ENCODE data around the gene KCNH1. TPM values are rescaled to one million over a fixed set of nuclear protein-coding genes. Genes with fewer than 3 reads are reported as not detected.
A peak's percentile ranks its signal among the peaks of the same experiment; 100 is the strongest.

KCNH1 gene
- total RNA-seq, 1 experiment from 2014 or later, result 7.5 TPM

DNA sequence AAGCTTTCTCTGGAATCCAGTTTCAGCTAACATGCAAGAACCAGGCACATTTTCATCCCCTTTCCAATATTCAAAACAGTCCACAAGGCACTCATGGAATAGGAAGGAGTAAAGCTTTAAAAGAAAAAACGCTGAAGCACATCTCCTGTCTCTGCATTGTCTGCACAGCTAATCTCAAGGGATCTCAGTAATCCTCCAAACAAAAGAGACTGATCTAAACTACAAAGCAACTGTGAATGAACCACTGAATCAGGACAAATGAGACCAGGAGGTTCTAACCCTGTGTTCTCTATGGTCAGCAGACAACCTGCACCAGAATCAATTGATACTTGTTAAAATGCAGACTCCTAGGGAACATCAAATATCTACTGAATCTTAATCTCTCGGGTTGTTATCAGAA, 406.2 kb downstream of the KCNH1 start:
- DNase-seq (ENCODE audit: low read depth), result no peak

DNA sequence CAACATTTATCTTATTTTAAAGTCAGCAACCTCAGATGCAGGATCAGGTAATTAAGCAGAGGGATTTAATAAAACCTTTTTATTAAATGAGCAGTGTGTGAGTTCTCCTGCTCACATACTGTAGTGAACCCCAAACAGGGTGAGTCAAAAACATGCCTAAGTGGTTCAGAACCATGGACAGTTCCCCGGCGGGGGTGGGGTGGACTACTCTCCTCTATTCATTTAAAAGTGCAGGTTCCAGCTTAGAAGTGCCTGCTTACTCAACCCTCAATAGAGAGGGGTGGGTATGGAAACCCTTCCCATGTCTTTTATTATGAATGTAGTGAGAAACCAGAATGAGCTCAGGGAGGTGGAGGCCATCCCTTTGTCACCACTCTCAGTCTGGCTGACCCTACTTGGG, 407.3 kb downstream of the KCNH1 start:
- DNase-seq (ENCODE audit: low read depth), result peak; percentile 51

- no peak for DNase-seq (ENCODE audit: low read depth)
Observed at GRCh38 chr1:210724768-210725167, 409.2 kb downstream of the KCNH1 start.

- DNase-seq (ENCODE audit: low read depth), result no peak
Observed at GRCh38 chr1:210723646-210724045, 410.3 kb downstream of the KCNH1 start.

DNA sequence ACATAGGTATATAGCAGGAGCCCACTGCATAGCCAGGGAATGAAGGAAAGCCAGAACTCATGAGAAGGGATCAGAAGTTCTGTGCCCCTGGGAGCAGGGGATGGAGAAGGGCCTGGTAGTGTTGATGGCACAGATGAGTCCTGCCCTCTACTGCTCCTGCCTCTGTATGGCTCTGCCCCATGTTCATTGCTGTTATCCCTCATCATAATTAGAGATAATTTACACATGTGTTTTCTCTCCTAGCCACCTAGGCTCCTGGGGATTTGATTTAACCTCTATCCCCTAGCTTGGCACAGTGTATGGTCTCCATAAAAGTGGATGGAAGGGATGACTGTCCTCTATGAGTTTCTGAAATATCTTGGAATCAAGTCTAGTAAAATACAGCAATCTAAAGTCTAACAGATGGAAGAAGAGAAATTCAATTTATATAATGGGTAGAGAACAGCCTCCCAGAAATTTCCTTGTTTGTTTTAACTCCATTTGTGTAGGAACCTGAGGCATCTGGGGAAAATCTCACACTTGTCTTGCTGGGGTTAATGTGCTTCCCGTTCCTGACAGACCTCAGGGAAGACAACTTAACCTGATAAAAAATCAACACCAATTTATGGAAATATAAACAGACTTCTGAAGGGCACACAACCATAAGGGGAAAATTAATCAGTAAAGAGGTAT, 411.4 kb downstream of the KCNH1 start:
- no peak for DNase-seq (ENCODE audit: low read depth)

DNA sequence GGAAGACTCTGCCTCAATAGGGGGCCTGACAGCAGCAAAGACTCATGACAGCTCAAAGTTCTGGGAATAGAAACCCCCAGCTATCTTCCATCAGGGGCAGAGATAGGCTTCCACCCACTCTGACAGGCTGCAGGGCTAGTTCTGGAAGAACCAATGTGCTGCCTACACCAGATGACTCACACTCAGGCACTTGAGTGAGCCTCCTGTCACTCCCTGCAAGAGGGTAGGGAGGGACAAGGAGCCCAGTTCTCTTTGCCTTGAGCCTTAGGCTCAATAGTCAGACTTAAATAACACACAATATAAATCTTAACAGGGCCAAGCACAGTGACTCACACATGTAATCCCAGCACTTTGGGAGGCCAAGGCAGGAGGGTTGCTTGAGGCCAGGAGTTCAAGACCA, 418.9 kb downstream of the KCNH1 start:
- peak; percentile 11 for DNase-seq (ENCODE audit: low read depth)

DNA sequence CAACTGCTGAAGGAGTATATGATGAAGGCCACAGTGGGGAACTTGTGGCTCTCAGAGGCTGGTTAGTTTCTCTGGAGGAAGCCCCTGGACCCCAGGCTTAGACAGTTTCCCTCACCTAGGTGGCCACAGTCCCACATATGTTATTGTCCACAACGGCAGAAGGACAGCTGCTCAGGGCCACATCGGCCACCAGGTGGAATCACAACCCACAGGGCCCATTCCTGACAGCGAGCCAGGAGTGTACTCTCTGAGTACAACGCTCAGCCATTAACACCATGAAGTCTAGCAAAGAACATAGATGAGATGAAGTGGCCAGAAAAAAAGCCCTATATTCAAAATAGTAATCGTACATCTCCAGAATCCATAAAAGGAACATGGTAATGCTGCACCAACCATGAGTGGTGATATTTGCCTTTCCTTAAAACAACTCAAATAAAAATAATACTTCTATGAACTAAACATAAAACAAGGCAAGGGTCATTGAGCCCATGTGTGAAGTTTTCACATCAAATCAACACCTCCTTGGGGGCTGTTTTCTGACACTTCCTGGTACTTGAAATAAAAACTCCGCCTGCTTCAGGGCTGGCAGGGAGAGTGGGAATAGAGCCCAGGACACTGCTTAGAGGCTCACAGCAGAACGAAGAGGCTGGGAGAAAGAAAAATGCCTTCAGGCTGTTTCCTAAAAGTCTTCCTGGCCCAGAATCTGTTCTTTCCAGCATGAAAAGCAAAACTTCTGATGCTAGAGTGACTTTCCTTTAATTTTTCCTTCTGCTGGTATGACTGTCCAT, 421.9 kb downstream of the KCNH1 start:
- DNase-seq (ENCODE audit: low read depth), result no peak

DNA sequence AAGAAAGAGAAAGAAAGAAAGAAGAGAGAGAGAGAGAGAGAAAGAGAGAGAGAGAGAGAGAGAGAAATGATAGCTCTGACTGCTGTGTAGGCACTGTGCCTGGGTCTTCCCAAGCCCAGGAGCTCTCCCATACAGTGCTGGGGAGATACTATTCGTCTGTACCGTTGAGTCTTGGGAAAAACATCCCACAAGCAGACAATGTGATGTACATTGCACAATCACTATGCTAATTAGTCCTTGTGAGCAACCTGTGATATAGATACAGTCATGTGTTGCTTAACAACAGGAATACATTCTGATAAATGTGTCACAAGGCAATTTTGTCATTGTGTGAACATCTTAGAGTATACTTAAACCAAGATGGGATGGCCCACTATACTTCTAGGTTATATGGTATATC, 424.2 kb downstream of the KCNH1 start:
- DNase-seq (ENCODE audit: low read depth), result peak; percentile 19

- no peak for DNase-seq (ENCODE audit: low read depth)
Observed at GRCh38 chr1:210707300-210708240, 426.4 kb downstream of the KCNH1 start.

GRCh38 chr1:210706246-210706645, 427.7 kb downstream of the KCNH1 start:
- DNase-seq (ENCODE audit: low read depth), result no peak

DNA sequence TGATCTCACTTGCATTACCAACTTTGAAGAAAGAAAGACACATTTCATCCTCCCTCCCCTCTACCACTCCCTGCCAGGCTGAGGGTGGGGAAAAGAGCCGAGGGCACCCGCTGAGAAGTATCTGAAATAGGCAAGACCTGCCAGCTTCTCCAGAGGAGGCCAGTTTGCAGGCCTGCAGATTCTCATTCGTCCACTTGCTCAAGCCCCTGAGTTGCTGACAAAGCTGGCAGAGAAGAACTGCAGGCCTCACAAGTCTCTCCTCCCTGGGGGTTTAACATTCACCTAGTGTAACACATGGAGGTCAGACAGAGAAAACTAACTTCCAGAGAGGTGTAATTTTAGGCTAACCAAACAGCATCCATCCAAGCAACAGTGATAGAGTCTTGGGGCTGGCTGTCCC, 428.9 kb downstream of the KCNH1 start:
- no peak for DNase-seq (ENCODE audit: low read depth)

GRCh38 chr1:210703593-210703992, 430.4 kb downstream of the KCNH1 start:
- no peak for DNase-seq (ENCODE audit: low read depth)

GRCh38 chr1:210702506-210702905, 431.4 kb downstream of the KCNH1 start:
- DNase-seq (ENCODE audit: low read depth), result no peak

- no peak for DNase-seq (ENCODE audit: low read depth)
Observed at GRCh38 chr1:210700511-210700910, 433.4 kb downstream of the KCNH1 start.

DNA sequence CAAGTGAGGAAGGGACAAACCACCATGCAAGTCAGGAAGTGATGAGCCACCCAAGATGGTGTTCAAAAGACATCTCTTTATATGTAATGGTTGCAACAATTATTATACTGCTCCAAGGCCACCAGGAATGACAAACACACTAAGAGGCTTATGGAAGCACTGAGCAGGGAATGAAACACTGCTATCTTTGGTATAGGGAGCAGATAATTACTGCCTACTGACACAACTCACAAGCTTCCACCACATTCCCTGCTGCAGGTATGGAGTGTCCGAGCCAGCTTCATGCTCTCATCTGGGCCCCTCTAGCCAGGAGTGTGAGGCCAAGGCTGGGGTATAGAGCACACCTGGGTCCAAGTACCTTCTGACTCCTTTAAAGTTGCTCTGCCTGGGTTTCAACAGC, 433.9 kb downstream of the KCNH1 start:
- DNase-seq (ENCODE audit: low read depth), result no peak

DNA sequence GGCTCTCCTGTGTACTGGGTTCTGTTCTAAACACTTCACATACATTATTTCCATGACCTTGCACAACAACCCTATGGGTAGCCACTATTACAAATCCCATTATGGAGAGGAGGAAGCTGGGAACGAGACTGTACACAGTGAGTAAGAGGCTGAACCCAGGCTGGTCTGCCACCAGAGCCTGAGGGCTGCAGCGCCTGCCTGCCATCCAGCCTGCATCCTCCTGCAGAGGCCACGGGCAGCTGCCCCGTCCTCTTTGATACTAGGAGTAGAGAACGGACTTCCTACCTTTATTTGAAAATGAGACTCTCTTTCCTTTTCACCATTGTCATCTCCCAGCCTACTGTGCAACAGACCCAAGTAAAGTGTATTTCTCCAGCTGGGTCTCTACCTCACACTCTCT, 435.3 kb downstream of the KCNH1 start:
- DNase-seq (ENCODE audit: low read depth), result no peak

- no peak for DNase-seq (ENCODE audit: low read depth)
Observed at GRCh38 chr1:210697185-210697584, 436.8 kb downstream of the KCNH1 start.

DNA sequence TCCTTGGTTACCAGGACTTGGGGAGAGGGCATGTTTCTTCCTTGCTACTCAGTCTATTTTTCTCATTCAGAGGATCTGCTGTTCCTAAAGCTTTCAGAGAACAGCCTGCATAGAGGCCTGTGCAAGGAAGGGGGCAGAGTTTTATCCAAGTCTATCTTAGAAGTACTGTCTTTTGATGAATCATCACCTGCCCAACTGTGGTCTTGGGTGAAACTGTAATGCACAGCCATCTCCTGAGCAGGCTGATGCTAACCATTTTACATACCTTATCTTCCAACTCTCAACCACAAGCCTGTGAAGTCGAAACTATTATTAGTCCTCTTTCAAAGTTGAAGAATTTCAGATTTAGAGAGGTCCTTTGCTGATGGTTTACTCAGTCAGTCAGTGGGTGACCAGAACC, 437.2 kb downstream of the KCNH1 start:
- peak; percentile 27 for DNase-seq (ENCODE audit: low read depth)

DNA sequence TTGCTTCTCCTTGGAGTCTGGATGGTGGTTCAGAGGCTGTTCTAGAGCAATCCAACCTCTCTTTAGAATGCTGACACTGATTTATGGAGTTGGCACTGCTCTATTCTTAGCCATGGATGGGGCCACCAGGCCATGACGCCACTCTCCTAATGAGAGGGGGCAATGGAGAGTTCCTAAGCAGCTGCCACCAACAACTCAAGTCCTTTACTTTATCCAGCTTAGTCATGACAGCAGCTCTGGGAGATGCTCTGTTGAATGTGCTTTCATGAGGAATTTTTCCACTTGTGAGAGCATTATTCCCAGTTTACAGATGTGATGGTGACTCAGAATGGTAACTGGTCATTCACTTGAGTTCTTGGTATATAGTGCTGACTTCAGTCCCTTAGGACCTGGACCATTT, 438.9 kb downstream of the KCNH1 start:
- peak; percentile 82 for DNase-seq (ENCODE audit: low read depth)

DNA sequence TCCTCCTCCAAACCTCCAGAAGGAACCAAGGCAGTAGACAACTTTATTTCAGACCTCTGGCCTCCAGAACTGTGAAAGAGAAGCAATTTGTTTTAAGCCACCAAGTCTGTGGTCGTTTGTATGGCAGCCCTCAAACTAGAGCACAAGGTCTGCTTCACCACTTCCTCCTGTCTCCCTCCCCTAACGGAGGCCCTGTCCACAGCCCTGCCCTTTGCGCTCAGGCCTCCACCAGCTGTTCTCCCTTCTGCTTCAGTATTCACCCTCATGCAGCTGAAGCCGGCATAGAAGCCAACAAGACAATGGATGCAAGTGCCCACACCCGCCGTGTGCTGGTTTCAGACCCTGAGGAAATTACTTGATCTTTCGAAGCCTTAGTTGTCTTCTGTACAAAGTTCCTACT, 441.2 kb downstream of the KCNH1 start:
- peak; percentile 7 for DNase-seq (ENCODE audit: low read depth)

GRCh38 chr1:210691039-210691610, 442.8 kb downstream of the KCNH1 start:
- no peak for DNase-seq (ENCODE audit: low read depth)

DNA sequence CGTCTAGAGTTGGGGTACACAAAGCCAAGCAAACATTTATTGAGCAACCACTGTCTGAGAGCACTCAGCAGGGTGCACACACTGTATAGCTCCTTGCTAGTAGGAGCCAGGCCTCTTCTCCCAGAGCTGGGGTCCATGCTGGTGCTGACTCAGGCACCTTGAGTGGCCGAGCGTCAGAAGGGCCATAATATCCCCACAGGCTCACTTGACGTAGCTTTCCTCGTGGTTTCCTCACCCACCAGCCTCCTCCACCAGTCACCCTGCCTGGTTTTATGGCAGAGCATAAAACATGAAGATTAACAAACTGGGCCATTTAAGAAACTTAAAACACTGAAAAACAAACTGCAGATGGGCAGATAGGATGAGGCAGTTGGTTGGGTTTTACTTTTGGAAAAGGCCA, 443.7 kb downstream of the KCNH1 start:
- no peak for DNase-seq (ENCODE audit: low read depth)
